CD4-positive, alpha-beta T cell treated with Interleukin-15 for 4 hours (primary cell): ENCODE results near the gene TMOD2.

Source experiments
- DNase-seq: peaks from one replicate; pipeline ENCODE4 v3.0.0-alpha.2; 2020; ENCODE audit warnings: low spot score

Gene TMOD2

GRCh38 chr15:51818150-51818549 is 66.8 kb downstream of the TMOD2 start:
- DNase-seq = no peak

- no peak for DNase-seq
These were observed 74.3 kb downstream of the TMOD2 start for GRCh38 chr15:51825698-51826097.

- DNase-seq = no peak
These were observed 77.4 kb downstream of the TMOD2 start for GRCh38 chr15:51828621-51829375.

GRCh38 chr15:51829376-51830275 is 78.2 kb downstream of the TMOD2 start, which contains the start of gene TMOD3:
Gene TMOD3, plus strand, starts transcription at chr15:51829653. Its CDS starts 33,232 bp downstream, at chr15:51862885.
- peak; percentile 91 for DNase-seq

GRCh38 chr15:51830276-51830806 is 78.9 kb downstream of the TMOD2 start:
- no peak for DNase-seq

GRCh38 chr15:51833772-51834171 is 82.4 kb downstream of the TMOD2 start:
- no peak for DNase-seq

- DNase-seq = no peak
These were observed 86.4 kb downstream of the TMOD2 start for GRCh38 chr15:51837792-51838251.

- no peak for DNase-seq
These were observed 86.9 kb downstream of the TMOD2 start for GRCh38 chr15:51838270-51838669.

- no peak for DNase-seq
These were observed 89.3 kb downstream of the TMOD2 start for GRCh38 chr15:51840692-51841091.

GRCh38 chr15:51841406-51842040 is 90.1 kb downstream of the TMOD2 start:
- DNase-seq = no peak

- DNase-seq = no peak
These were observed 90.9 kb downstream of the TMOD2 start for GRCh38 chr15:51842265-51842664.

- DNase-seq = no peak
These were observed 91.7 kb downstream of the TMOD2 start for GRCh38 chr15:51842852-51843737.

GRCh38 chr15:51844747-51845426 is 93.5 kb downstream of the TMOD2 start:
- no peak for DNase-seq

GRCh38 chr15:51846066-51846462 is 94.7 kb downstream of the TMOD2 start:
- no peak for DNase-seq

- DNase-seq = peak; percentile 16
These were observed 95.2 kb downstream of the TMOD2 start for GRCh38 chr15:51846463-51847230.

GRCh38 chr15:51848811-51849210 is 97.4 kb downstream of the TMOD2 start:
- no peak for DNase-seq

GRCh38 chr15:51849860-51850259 is 98.5 kb downstream of the TMOD2 start:
- DNase-seq = no peak

- no peak for DNase-seq
These were observed 102.6 kb downstream of the TMOD2 start for GRCh38 chr15:51853998-51854397.

GRCh38 chr15:51855612-51856011 is 104.2 kb downstream of the TMOD2 start:
- DNase-seq = no peak
